Natural killer cell (primary cell): ENCODE measurements around the gene TRAPPC3L. TPM values are rescaled to one million over a fixed set of nuclear protein-coding genes. Genes with fewer than 3 reads are reported as not detected.

Experiments used
- ATAC-seq, 3 donors: fragments of 150-1000 bp in 2 of 3; fragments of 200-7000 bp in 1 of 3; cut with Tn5 transposase; 1 replicate in 1 of 3; 2 replicates in 2 of 3; pipeline ENCODE4 v1.10.0; 2021; ENCODE audit warnings: mild to moderate bottlenecking in 2 of 3, moderate library complexity in 2 of 3
- DNase-seq, 2 donors: peaks; one replicate each; pipeline versions ENCODE4 v3.0.0 to v3.0.0-alpha.2; 2013 to 2021; ENCODE audit warnings: mixed read lengths in 1 of 2
- H3K27ac ChIP-seq: one replicate; pipeline ENCODE4 v1.5.1; 2013; ENCODE audit warnings: mild to moderate bottlenecking, low read length
- H3K27me3 ChIP-seq: one replicate; pipeline ENCODE4 v1.6.1; 2013; ENCODE audit warnings: low read length; ENCODE audit not compliant: control insufficient read depth, insufficient read depth
- H3K36me3 ChIP-seq: one replicate; pipeline ENCODE4 v1.6.1; 2013; ENCODE audit warnings: low read length; ENCODE audit not compliant: control insufficient read depth, insufficient read depth
- H3K4me1 ChIP-seq: one replicate; pipeline ENCODE4 v1.6.1; 2013; ENCODE audit warnings: low read length; ENCODE audit not compliant: control insufficient read depth, insufficient read depth
- H3K4me3 ChIP-seq: one replicate; pipeline ENCODE4 v1.5.1; 2013; ENCODE audit warnings: low read length
- H3K9me3 ChIP-seq: one replicate; pipeline ENCODE4 v1.6.1; 2013; ENCODE audit warnings: low read length; ENCODE audit not compliant: control insufficient read depth, insufficient read depth
- H3K27ac Mint-ChIP-seq, 2 donors: one replicate each; pipeline ENCODE4 v1.8.0; 2022; ENCODE audit warnings: mild to moderate bottlenecking in 2 of 2, mixed read lengths in 2 of 2, moderate library complexity in 1 of 2
- H3K27me3 Mint-ChIP-seq, 2 donors: one replicate each; pipeline ENCODE4 v1.8.0; 2022; ENCODE audit warnings: low read depth in 2 of 2, mixed read lengths in 2 of 2
- H3K36me3 Mint-ChIP-seq: one replicate; pipeline ENCODE4 v1.8.0; 2022; ENCODE audit warnings: mixed read lengths
- H3K4me1 Mint-ChIP-seq, 2 donors: one replicate each; pipeline ENCODE4 v1.8.0; 2022; ENCODE audit warnings: mixed read lengths in 2 of 2
- H3K4me3 Mint-ChIP-seq: one replicate; pipeline ENCODE4 v1.8.0; 2022; ENCODE audit warnings: mild to moderate bottlenecking, moderate library complexity, mixed read lengths
- H3K9me3 Mint-ChIP-seq, 2 donors: one replicate each; pipeline ENCODE4 v1.8.0; 2022; ENCODE audit warnings: mixed read lengths in 2 of 2
- WGBS: methylation state at CpG from one replicate; pipeline ENCODE4 v1.1.7; 2013; ENCODE audit warnings: missing lambda C conversion rate; ENCODE audit not compliant: insufficient coverage; 5-methylcytosine and 5-hydroxymethylcytosine counted together
- intact Hi-C: fragments of 100-400 bp; cut with micrococcal nuclease; formaldehyde crosslinking; loops from one replicate; pipeline ENCODE4 v1.14.2; 2022
- total RNA-seq, 4 donors: library from RNA; stranded (reverse); fragments of 120-200 nt in 1 of 4; gene quantifications; one replicate each; pipeline versions ENCODE4 v1.2.3 to v1.2.4, GENCODE V29; 2013 to 2022
- TF ChIP-seq, protein P1 (sequence below): fragments of 200-600 bp; IDR thresholded peaks from one replicate; pipeline ENCODE4 v1.8.0; 2022; ENCODE audit warnings: antibody characterized with exemption

Gene TRAPPC3L
- total RNA-seq, result under 1 TPM in 1 of 3 donors, not detected in 2; 0.66 TPM
- total RNA-seq (2013), result 3.2 TPM

DNA sequence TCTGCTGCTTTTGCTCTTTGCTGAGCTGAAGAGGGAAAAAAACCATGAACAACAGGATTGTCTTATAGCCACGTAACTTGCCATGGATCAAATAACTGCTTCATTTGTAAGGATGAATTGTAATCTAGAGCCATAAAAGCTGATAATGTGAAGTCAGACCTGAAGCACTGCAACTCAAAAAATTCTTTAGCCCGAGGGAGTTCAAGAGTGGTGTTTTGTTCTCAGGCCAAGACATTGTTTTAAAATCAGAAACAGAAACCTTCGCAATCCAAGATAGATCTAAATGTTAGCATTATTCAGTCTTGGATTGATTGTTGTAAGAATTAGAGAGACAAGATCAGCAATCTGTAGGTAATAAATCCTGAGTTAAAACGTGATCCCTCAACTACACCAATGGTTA, at the start of gene TRAPPC3L:
TRAPPC3L (minus strand) TSS at position 34 of the 400 bp plus-strand sequence. CDS start 170 bp downstream, outside the sequence.
- no peak within 1 kb of the TSS for H3K4me3 ChIP-seq
- ATAC-seq (no peak), DNase-seq (no peak)
- H3K36me3 ChIP-seq, result no peaks in the 10 kb centered on the region
- Mint-ChIP-seq H3K27me3 (peaks cover 23 to 41% of the 10 kb centered on the region in 2 donors), H3K27ac (no peak within 1 kb of the TSS), H3K9me3 (no peaks in the 10 kb centered on the region), H3K4me1 (no peaks in the 10 kb centered on the region), H3K4me3 (no peak within 1 kb of the TSS), H3K36me3 (no peaks in the 10 kb centered on the region)
- peaks cover 3% of the 10 kb centered on the region for H3K27me3 ChIP-seq
- 85% methylated on average over 3 of the region's 4 CpGs for WGBS
- TF ChIP-seq, protein P1, sequence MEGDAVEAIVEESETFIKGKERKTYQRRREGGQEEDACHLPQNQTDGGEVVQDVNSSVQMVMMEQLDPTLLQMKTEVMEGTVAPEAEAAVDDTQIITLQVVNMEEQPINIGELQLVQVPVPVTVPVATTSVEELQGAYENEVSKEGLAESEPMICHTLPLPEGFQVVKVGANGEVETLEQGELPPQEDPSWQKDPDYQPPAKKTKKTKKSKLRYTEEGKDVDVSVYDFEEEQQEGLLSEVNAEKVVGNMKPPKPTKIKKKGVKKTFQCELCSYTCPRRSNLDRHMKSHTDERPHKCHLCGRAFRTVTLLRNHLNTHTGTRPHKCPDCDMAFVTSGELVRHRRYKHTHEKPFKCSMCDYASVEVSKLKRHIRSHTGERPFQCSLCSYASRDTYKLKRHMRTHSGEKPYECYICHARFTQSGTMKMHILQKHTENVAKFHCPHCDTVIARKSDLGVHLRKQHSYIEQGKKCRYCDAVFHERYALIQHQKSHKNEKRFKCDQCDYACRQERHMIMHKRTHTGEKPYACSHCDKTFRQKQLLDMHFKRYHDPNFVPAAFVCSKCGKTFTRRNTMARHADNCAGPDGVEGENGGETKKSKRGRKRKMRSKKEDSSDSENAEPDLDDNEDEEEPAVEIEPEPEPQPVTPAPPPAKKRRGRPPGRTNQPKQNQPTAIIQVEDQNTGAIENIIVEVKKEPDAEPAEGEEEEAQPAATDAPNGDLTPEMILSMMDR, result no peak
- no peaks in the 10 kb centered on the region for H3K4me1 ChIP-seq
- intact Hi-C loops, result no loop called here
- H3K27ac ChIP-seq, result no peak within 1 kb of the TSS
- no peaks in the 10 kb centered on the region for H3K9me3 ChIP-seq

DNA sequence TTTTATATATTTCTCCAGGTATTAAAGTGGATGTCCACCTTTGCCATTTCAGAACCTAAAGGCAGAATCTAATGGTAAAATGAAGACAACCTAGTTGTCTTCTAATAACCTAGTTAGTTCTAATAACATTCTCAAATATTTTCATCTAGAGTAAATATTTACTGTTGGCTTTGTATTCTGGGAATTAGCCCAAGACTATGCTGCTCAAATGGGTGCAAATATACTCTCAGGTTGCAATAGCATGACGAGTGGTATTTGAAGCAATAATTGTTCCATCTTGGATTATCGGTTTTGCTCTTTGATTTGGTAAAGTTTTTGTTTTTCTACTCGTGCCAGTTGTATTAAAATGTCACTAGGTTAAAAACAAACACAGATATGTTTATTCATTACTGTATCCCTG, 49.8 kb upstream of the TRAPPC3L start:
- H3K4me3 Mint-ChIP-seq, result no peak overlapping the region
- H3K36me3 ChIP-seq, result peaks cover 58% of the 10 kb centered on the region

DNA sequence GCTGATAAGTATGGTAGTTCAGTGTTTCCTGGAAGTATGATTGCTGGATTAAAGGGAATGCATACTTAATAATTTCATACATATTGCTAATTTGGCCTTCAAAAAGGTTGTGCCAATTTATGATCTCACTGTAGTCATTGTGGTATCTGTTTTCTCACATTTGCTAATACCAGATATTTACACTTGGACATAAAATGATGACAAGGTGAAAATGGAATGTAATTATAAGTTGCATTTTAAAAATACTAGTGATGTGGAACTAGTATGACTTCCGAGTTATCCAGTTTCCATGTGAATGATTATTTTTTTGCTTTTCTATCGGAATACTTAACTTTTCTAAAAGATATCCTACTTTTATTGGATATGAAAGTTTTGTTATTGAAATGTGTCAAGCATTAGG, 41.3 kb upstream of the TRAPPC3L start:
- Mint-ChIP-seq H3K4me1 (peaks cover 5 to 12% of the 10 kb centered on the region in 2 donors), H3K27me3 (no peaks in the 10 kb centered on the region), H3K4me3 (no peak overlapping the region), H3K36me3 (peaks cover 4% of the 10 kb centered on the region), H3K9me3 (no peaks in the 10 kb centered on the region), H3K27ac (no peak overlapping the region)
- no peak for ATAC-seq
- no peaks in the 10 kb centered on the region for H3K9me3 ChIP-seq
- H3K27ac ChIP-seq, result no peak overlapping the region
- TF ChIP-seq, protein P1, result no peak
- WGBS, result no CpG with 5 or more reads among the region's 2 CpGs
- H3K27me3 ChIP-seq, result no peaks in the 10 kb centered on the region
- intact Hi-C loops, result no loop called here
- H3K4me3 ChIP-seq, result no peak overlapping the region
- no peaks in the 10 kb centered on the region for H3K4me1 ChIP-seq
- H3K36me3 ChIP-seq, result peaks cover 63% of the 10 kb centered on the region
- no peak for DNase-seq

More for the DNA sequence above, 49.8 kb upstream of the TRAPPC3L start:
- 95% methylated on average over 1 of the region's 3 CpGs for WGBS
- Mint-ChIP-seq H3K9me3 (no peaks in the 10 kb centered on the region), H3K27me3 (no peaks in the 10 kb centered on the region), H3K4me1 (no peaks in the 10 kb centered on the region), H3K27ac (no peak overlapping the region), H3K36me3 (peaks cover 19% of the 10 kb centered on the region)
- Histone ChIP-seq H3K9me3 (no peaks in the 10 kb centered on the region), H3K27me3 (no peaks in the 10 kb centered on the region), H3K4me3 (no peak overlapping the region), H3K27ac (no peak overlapping the region), H3K4me1 (no peaks in the 10 kb centered on the region)
- ATAC-seq, result no peak
- intact Hi-C loops, result no loop called here
- TF ChIP-seq, protein P1, result no peak
- DNase-seq, result no peak

DNA sequence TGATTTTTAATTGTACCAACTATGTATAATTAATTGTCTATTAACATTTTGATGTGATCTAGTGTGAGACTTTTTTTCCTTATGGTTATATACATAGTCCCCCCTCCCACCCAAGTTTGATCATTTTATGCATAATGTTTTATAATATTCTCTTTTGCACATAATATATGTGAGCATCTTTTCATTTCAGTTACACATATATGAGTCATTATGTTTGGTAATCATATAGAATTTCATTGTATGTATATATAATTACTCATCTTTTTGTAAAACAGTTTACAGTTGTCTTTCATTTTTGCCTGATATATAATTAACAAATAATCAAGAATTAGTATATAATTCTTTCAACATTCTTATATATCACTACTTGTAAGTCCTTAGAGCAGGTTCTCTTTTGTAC, 40.8 kb upstream of the TRAPPC3L start:
- no peaks in the 10 kb centered on the region for H3K4me1 ChIP-seq
- intact Hi-C loops, result no loop called here
- Mint-ChIP-seq H3K27me3 (no peaks in the 10 kb centered on the region), H3K27ac (no peak overlapping the region), H3K9me3 (no peaks in the 10 kb centered on the region), H3K4me3 (no peak overlapping the region), H3K4me1 (peaks cover 5 to 12% of the 10 kb centered on the region in 2 donors), H3K36me3 (no peaks in the 10 kb centered on the region)
- TF ChIP-seq, protein P1, result no peak
- H3K27ac ChIP-seq, result no peak overlapping the region
- no peak for DNase-seq
- H3K27me3 ChIP-seq, result no peaks in the 10 kb centered on the region
- peaks cover 61% of the 10 kb centered on the region for H3K36me3 ChIP-seq
- no peak overlapping the region for H3K4me3 ChIP-seq
- H3K9me3 ChIP-seq, result no peaks in the 10 kb centered on the region
- no peak for ATAC-seq
